GM12878 (cell line): ENCODE measurements around the gene COBLL1. TPM values are rescaled to one million over a fixed set of nuclear protein-coding genes. Genes with fewer than 3 reads are reported as not detected.

Source experiments
- ATAC-seq: fragments of 200-7000 bp; cut with Tn5 transposase; 3 replicates; pipeline ENCODE4 v1.9.1; 2020; ENCODE audit warnings: mild to moderate bottlenecking, moderate library complexity
- BruUV-seq: library from RNA; stranded (reverse); fragments of 400-500 nt; replicated peaks from 2 replicates; lab custom pipeline; 2021; lab: Mats Ljungman, UMichigan
- CTCF ChIA-PET: fragments of 300-600 bp; sonication (Branson Sonifier 250); formaldehyde crosslinking; extraction: SDS; loops from one replicate; lab custom pipeline; 2021; ENCODE audit warnings: inconsistent platforms; lab: Yijun Ruan, JAX
- POLR2A ChIA-PET: fragments of 350-600 bp; formaldehyde crosslinking; extraction: SDS; loops from one replicate; lab custom pipeline; 2021; ENCODE audit warnings: inconsistent platforms; lab: Charles Lee
- RAD21 ChIA-PET: fragments of 300-600 bp; sonication (Branson Sonifier 250); formaldehyde crosslinking; loops from one replicate; lab custom pipeline; 2023; ENCODE audit warnings: antibody characterized with exemption; ENCODE audit not compliant: unreplicated experiment; lab: Charles Lee
- SMC1A ChIA-PET: fragments of 300-600 bp; sonication (Branson Sonifier 250); formaldehyde crosslinking; loops from one replicate; lab custom pipeline; 2023; ENCODE audit not compliant: unreplicated experiment, uncharacterized antibody; lab: Charles Lee
- DNase-seq: peaks from one replicate; pipeline ENCODE4 v3.0.0-alpha.2; 2011; ENCODE audit warnings: low read depth, low spot score
- FAIRE-seq: peaks from 3 replicates; lab custom pipeline; 2011; peaks lifted over from hg19 to GRCh38; lab: Jason Lieb, UNC
- H2AFZ ChIP-seq: 2 replicates; pipeline ENCODE4 v1.6.0; 2011; ENCODE audit warnings: low read depth, low read length, control low read depth; ENCODE audit not compliant: control insufficient read depth
- H3K27ac ChIP-seq: 2 replicates; pipeline ENCODE4 v1.5.1; 2011; ENCODE audit warnings: control low read depth; ENCODE audit not compliant: control insufficient read depth, insufficient read depth
- H3K27me3 ChIP-seq, 2 experiments: replicated peaks in 1 of 2; 2 replicates each; pipeline versions ENCODE4 v1.6.0 to v1.6.1; 2011; ENCODE audit warnings: low read length in 1 of 2; ENCODE audit not compliant: control insufficient read depth in 2 of 2, insufficient read depth in 2 of 2
- H3K36me3 ChIP-seq, 2 experiments: 2 replicates each; pipeline ENCODE4 v1.5.1; 2011; ENCODE audit warnings: low read length in 1 of 2; ENCODE audit not compliant: control insufficient read depth in 2 of 2, insufficient read depth in 2 of 2
- H3K4me1 ChIP-seq: 2 replicates; pipeline ENCODE4 v1.6.1; 2011; ENCODE audit warnings: mild to moderate bottlenecking, low read length, moderate library complexity, mixed read lengths; ENCODE audit not compliant: control insufficient read depth, insufficient read depth
- H3K4me2 ChIP-seq: 2 replicates; pipeline ENCODE4 v1.6.0; 2011; ENCODE audit warnings: control low read depth; ENCODE audit not compliant: control insufficient read depth, insufficient read depth
- H3K4me3 ChIP-seq: fragments of 200-600 bp; sonication (generic); 2 replicates; pipeline ENCODE4 v1.5.1; 2016
- H3K79me2 ChIP-seq: 2 replicates; pipeline ENCODE4 v1.6.0; 2011; ENCODE audit warnings: low read length; ENCODE audit not compliant: control insufficient read depth, insufficient read depth
- H3K9ac ChIP-seq: 2 replicates; pipeline ENCODE4 v1.8.0; 2011; ENCODE audit warnings: low read length, control low read depth, mixed read lengths; ENCODE audit not compliant: control insufficient read depth, insufficient read depth
- H3K9me3 ChIP-seq: replicated peaks from 3 replicates; pipeline ENCODE4 v1.5.1; 2011; ENCODE audit warnings: mild to moderate bottlenecking, low read length; ENCODE audit not compliant: control insufficient read depth, insufficient read depth
- H4K20me1 ChIP-seq: 2 replicates; pipeline ENCODE4 v1.6.0; 2011; ENCODE audit not compliant: control insufficient read depth, insufficient read depth
- BHLHE40 ChIP-seq, 2 experiments: fragments of 450-650 bp in 1 of 2; IDR thresholded peaks; 2 replicates each; pipeline ENCODE4 v1.6.1; 2011 to 2017; ENCODE audit warnings: low read depth in 2 of 2, borderline replicate concordance in 1 of 2, improper control_type of control experiment in 1 of 2, low read length in 1 of 2, mild to moderate bottlenecking in 1 of 2
- PAX8 ChIP-seq: fragments of 450-650 bp; IDR thresholded peaks from 2 replicates; pipeline ENCODE4 v1.6.1; 2017; ENCODE audit warnings: mild to moderate bottlenecking, moderate library complexity
- RBBP5 ChIP-seq: fragments of 200-600 bp; sonication (generic); conservative IDR thresholded peaks from 2 replicates; pipeline ENCODE4 v1.6.1; 2016
- ZBTB40 ChIP-seq: fragments of 450-650 bp; IDR thresholded peaks from 2 replicates; pipeline ENCODE4 v1.6.1; 2016; ENCODE audit warnings: mild to moderate bottlenecking, moderate library complexity, borderline replicate concordance
- ZNF217 ChIP-seq: fragments of 450-650 bp; IDR thresholded peaks from 2 replicates; pipeline ENCODE4 v1.6.1; 2017; ENCODE audit warnings: antibody characterized with exemption, mild to moderate bottlenecking
- ZSCAN29 ChIP-seq: fragments of 450-650 bp; IDR thresholded peaks from 2 replicates; pipeline ENCODE4 v1.6.1; 2017; ENCODE audit warnings: mild to moderate bottlenecking, moderate library complexity
- WGBS: methylation state at CpG from one replicate; pipeline ENCODE4 v1.1.6; 2016; ENCODE audit warnings: low lambda C conversion rate; ENCODE audit not compliant: insufficient replicate concordance, insufficient coverage; ENCODE audit errors: missing lambda C conversion rate; 5-methylcytosine and 5-hydroxymethylcytosine counted together
- in situ Hi-C: fragments of 300-500 bp; cut with MboI; formaldehyde crosslinking; loops from 9 replicates; pipeline ENCODE4 v1.14.3; 2018; ENCODE audit warnings: mixed read lengths
- intact Hi-C: fragments of 100-400 bp; cut with micrococcal nuclease; formaldehyde crosslinking; loops from one replicate; pipeline ENCODE4 v1.14.2; 2022; ENCODE audit not compliant: unreplicated experiment
- polyA plus RNA-seq, 11 experiments: library from polyadenylated mRNA; depleted of rRNA in 4 of 11; unstranded in 6 of 11; stranded (reverse) in 5 of 11; fragments of >200 nt; fragmentation: Nextera tagmentation in 4 of 11; fragmentation: Illumina TruSeq in 1 of 11; extraction: Ambion mirVana in 4 of 11; extraction: Trizol in 1 of 11; gene quantifications; 1 replicate in 1 of 11; 2 replicates in 10 of 11; pipeline versions ENCODE4 v1.2.1 to v1.2.3, GENCODE V29; 2011 to 2016; ENCODE audit warnings: inconsistent platforms in 2 of 11, missing spikeins in 2 of 11, low read depth in 1 of 11
- total RNA-seq, 4 experiments: library from RNA; depleted of rRNA in 3 of 4; stranded (reverse); fragments of >200 nt in 3 of 4; fragmentation: Illumina TruSeq in 1 of 4; extraction: Trizol in 1 of 4; gene quantifications; 2 replicates each; pipeline versions ENCODE4 v1.2.1 to v1.2.3, GENCODE V29; 2013 to 2021

Gene COBLL1
- total and polyA plus RNA-seq, 10 of the 15 experiments (the other 5 are each of a cell fraction or from before 2014, with no cell fraction given): 0.46 TPM; not detected in 9

GRCh38 chr2:164678631-164679149, 162.9 kb downstream of the COBLL1 start:
- ChIA-PET RAD21 (no interaction called here), SMC1A (no interaction called here), POLR2A (no interaction called here), CTCF (no interaction called here)
- DNase-seq (no peak), FAIRE-seq (no peak), ATAC-seq (no peak)
- H3K4me1 ChIP-seq: no peaks in the 10 kb centered on the region
- H3K27ac ChIP-seq: no peak overlapping the region
- no peaks in the 10 kb centered on the region for H3K27me3 ChIP-seq
- 51% methylated on average over 4 of the region's 4 CpGs for WGBS
- H3K9ac ChIP-seq: no peak overlapping the region
- no TSS peak for BruUV-seq
- no peaks in the 10 kb centered on the region for H3K36me3 ChIP-seq
- no peak overlapping the region for H2AFZ ChIP-seq
- H3K4me3 ChIP-seq: no peak overlapping the region
- TF ChIP-seq BHLHE40 (IDR thresholded peaks at IDR 0.05; ENCODE audit: borderline replicate concordance in 1 of 2, low read depth in 2 of 2, low read length in 1 of 2) (no peak), ZNF217 (no peak), ZBTB40 (no peak), ZSCAN29 (no peak), RBBP5 (no peak), PAX8 (no peak)
- no peaks in the 10 kb centered on the region for H3K79me2 ChIP-seq
- no peak overlapping the region for H3K4me2 ChIP-seq
- H4K20me1 ChIP-seq: no peaks in the 10 kb centered on the region
- no peaks in the 10 kb centered on the region for H3K9me3 ChIP-seq
- in situ Hi-C loops: no loop called here
- intact Hi-C loops: no loop called here
